ENCODE measurements around the gene KRTAP19-6. TPM values are rescaled to one million over a fixed set of nuclear protein-coding genes. Genes with fewer than 3 reads are reported as not detected.

The KRTAP19-6 gene
- total RNA-seq, 1 experiment from 2014 or later, result not detected

DNA sequence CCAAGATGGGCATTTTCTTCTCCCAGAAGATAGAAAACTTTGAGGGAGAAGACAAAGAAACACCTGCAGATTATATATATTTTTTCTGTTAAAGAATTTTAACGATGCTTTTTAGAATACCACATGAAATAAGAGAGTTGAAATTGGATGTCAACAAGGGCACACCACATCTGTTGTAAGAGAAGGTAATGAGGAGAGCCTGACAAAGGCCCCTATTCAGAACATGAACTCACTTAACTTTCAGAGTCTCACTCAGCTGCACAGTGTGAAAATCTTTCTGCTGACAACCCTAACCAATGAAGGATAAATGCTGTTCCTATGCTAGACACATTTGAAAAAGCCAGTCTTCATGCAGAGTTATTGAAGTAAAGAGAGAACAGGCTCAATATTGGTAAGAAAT lies 41.2 kb upstream of the KRTAP19-6 start:
- H3K9ac ChIP-seq (ENCODE audit: low read length), result no peak overlapping the region
- intact Hi-C loops (cut with micrococcal nuclease), result no loop called here
- no TSS peak for BruUV-seq (replicated peaks)
- no peak overlapping the region for H3K4me2 ChIP-seq (ENCODE audit: low read length)
- RAD21 ChIA-PET (ENCODE audit: low non-redundant PET in 1 of 2, low total read pairs in 2 of 2, uncharacterized antibody in 2 of 2, unreplicated experiment in 2 of 2), result no interaction called here
- no peaks in the 10 kb centered on the region for H3K4me1 ChIP-seq (ENCODE audit: control insufficient read depth in 1 of 2, insufficient read depth in 2 of 2, low read length in 2 of 2)
- peaks cover 18 to 24% of the 10 kb centered on the region in 2 experiments; a peak in 2 of 4 replicates for H3K9me3 ChIP-seq (ENCODE audit: control insufficient read depth in 1 of 2, insufficient read depth in 1 of 2, low read depth in 1 of 2, low read length in 2 of 2)
- POLR2A ChIA-PET, result no interaction called here
- H3K9me2 ChIP-seq (ENCODE audit: insufficient read depth), result no peaks in the 10 kb centered on the region
- H3K79me2 ChIP-seq (ENCODE audit: insufficient read depth, low read length), result no peaks in the 10 kb centered on the region
- no peak overlapping the region for H3K27ac ChIP-seq (ENCODE audit: low read depth, low read length)
- ATAC-seq (no peak), DNase-seq (ENCODE audit: low read depth, low spot score) (no peak)
- CTCF ChIA-PET, result no interaction called here
- H2AFZ ChIP-seq (ENCODE audit: low read depth, low read length, poor library complexity, severe bottlenecking), result no peak overlapping the region
- TF ChIP-seq RAD21 (IDR thresholded peaks at IDR 0.05; ENCODE audit: low read depth), result no peak
- no peak for TF ChIP-seq ZFX (IDR thresholded peaks at IDR 0.05)
- H3K36me3 ChIP-seq (ENCODE audit: control insufficient read depth in 1 of 2, insufficient read depth in 2 of 2, low read length in 2 of 2), result no peaks in the 10 kb centered on the region
- no peaks in the 10 kb centered on the region for H3K27me3 ChIP-seq (ENCODE audit: insufficient read depth, low read length)
- H4K20me1 ChIP-seq (ENCODE audit: insufficient read depth), result no peaks in the 10 kb centered on the region
- no peak overlapping the region for H3K4me3 ChIP-seq (replicated peaks in 1 of 2; ENCODE audit: low read depth in 1 of 2, low read length in 2 of 2)

DNA sequence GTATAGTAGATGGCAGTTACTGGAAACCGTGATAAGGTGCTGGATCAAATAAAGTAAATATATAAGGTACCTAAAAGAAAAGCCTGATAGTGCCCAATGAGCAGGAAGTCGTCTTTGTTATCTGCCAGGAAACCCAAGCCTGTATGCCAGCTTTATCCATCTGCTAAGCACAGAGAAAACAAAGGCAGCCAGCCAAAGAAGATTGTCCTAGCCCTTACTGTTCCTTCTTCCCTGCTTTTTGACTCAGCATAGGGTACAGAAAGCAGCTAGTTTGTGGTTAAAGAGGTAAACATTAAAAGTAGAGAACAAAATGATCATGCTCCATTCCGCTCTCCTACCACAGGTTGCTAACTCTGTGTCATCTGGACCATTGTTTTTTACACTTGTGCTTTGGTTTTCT lies 38.5 kb upstream of the KRTAP19-6 start:
- no peak overlapping the region for H3K27ac ChIP-seq (ENCODE audit: low read depth, low read length)
- no peak for ATAC-seq
- peaks cover 24 to 27% of the 10 kb centered on the region in 2 experiments; a peak in 3 of 4 replicates for H3K9me3 ChIP-seq (ENCODE audit: control insufficient read depth in 1 of 2, insufficient read depth in 1 of 2, low read depth in 1 of 2, low read length in 2 of 2)
- no peak overlapping the region for H3K9ac ChIP-seq (ENCODE audit: low read length)
- no peaks in the 10 kb centered on the region for H3K27me3 ChIP-seq (ENCODE audit: insufficient read depth, low read length)
- H3K9me2 ChIP-seq (ENCODE audit: insufficient read depth), result no peaks in the 10 kb centered on the region
- no peak overlapping the region for H3K4me2 ChIP-seq (ENCODE audit: low read length)
- H3K4me3 ChIP-seq (replicated peaks in 1 of 2; ENCODE audit: low read depth in 1 of 2, low read length in 2 of 2), result no peak overlapping the region
- no TSS peak for BruUV-seq (replicated peaks)
- H2AFZ ChIP-seq (ENCODE audit: low read depth, low read length, poor library complexity, severe bottlenecking), result no peak overlapping the region
- H3K36me3 ChIP-seq (ENCODE audit: control insufficient read depth in 1 of 2, insufficient read depth in 2 of 2, low read length in 2 of 2), result no peaks in the 10 kb centered on the region
- H3K4me1 ChIP-seq (ENCODE audit: control insufficient read depth in 1 of 2, insufficient read depth in 2 of 2, low read length in 2 of 2), result no peaks in the 10 kb centered on the region
- no peak for DNase-seq (ENCODE audit: low read depth, low spot score)
- POLR2A ChIA-PET, result no interaction called here
- no peaks in the 10 kb centered on the region for H3K79me2 ChIP-seq (ENCODE audit: insufficient read depth, low read length)
- RAD21 ChIA-PET (ENCODE audit: low non-redundant PET in 1 of 2, low total read pairs in 2 of 2, uncharacterized antibody in 2 of 2, unreplicated experiment in 2 of 2), result no interaction called here
- H4K20me1 ChIP-seq (ENCODE audit: insufficient read depth), result no peaks in the 10 kb centered on the region
- TF ChIP-seq ELF1 (IDR thresholded peaks at IDR 0.05; ENCODE audit: borderline replicate concordance, low read depth), result no peak
- TF ChIP-seq EZH2 (IDR thresholded peaks at IDR 0.05), result no peak
- intact Hi-C loops (cut with micrococcal nuclease), result no loop called here
- CTCF ChIA-PET, result no interaction called here

DNA sequence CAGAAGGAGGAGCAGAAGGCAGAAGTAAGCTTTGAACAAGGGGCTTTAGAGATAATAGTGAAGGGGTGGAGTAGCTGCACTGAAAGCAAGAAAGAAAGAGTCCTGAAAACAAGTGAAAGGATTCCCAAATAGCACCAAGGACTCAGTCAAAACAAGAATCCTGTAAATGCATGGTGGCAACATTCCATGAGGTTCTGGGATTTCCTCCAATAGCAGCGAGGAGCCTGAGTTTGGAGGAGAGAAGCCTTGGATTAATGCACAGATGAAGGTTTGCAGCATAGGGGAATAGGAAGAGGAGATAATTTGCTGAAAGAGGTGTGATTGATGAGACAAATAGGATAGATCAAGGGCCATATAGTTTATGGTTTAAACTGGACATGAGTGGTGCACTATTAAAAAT lies 37.7 kb upstream of the KRTAP19-6 start:
- no peaks in the 10 kb centered on the region for H4K20me1 ChIP-seq (ENCODE audit: insufficient read depth)
- no peaks in the 10 kb centered on the region for H3K27me3 ChIP-seq (ENCODE audit: insufficient read depth, low read length)
- H3K4me1 ChIP-seq (ENCODE audit: control insufficient read depth in 1 of 2, insufficient read depth in 2 of 2, low read length in 2 of 2), result no peaks in the 10 kb centered on the region
- no peak overlapping the region for H3K4me2 ChIP-seq (ENCODE audit: low read length)
- H3K9ac ChIP-seq (ENCODE audit: low read length), result no peak overlapping the region
- H3K4me3 ChIP-seq (replicated peaks in 1 of 2; ENCODE audit: low read depth in 1 of 2, low read length in 2 of 2), result no peak overlapping the region
- intact Hi-C loops (cut with micrococcal nuclease), result no loop called here
- CTCF ChIA-PET, result no interaction called here
- H3K9me3 ChIP-seq (ENCODE audit: control insufficient read depth in 1 of 2, insufficient read depth in 1 of 2, low read depth in 1 of 2, low read length in 2 of 2), result peaks cover 25% of the 10 kb centered on the region in 2 experiments; a peak in 3 of 4 replicates
- no peak overlapping the region for H3K27ac ChIP-seq (ENCODE audit: low read depth, low read length)
- RAD21 ChIA-PET (ENCODE audit: low non-redundant PET in 1 of 2, low total read pairs in 2 of 2, uncharacterized antibody in 2 of 2, unreplicated experiment in 2 of 2), result no interaction called here
- BruUV-seq (replicated peaks), result no TSS peak
- no peaks in the 10 kb centered on the region for H3K79me2 ChIP-seq (ENCODE audit: insufficient read depth, low read length)
- H3K9me2 ChIP-seq (ENCODE audit: insufficient read depth), result no peaks in the 10 kb centered on the region
- POLR2A ChIA-PET, result no interaction called here
- H2AFZ ChIP-seq (ENCODE audit: low read depth, low read length, poor library complexity, severe bottlenecking), result no peak overlapping the region
- ATAC-seq, result no peak
- no peak for DNase-seq (ENCODE audit: low read depth, low spot score)
- TF ChIP-seq CEBPB (IDR thresholded peaks at IDR 0.05; ENCODE audit: low read depth), result no peak
- TF ChIP-seq ZNF274 (IDR thresholded peaks at IDR 0.05; ENCODE audit: low read depth, low read length), result no peak
- no peaks in the 10 kb centered on the region for H3K36me3 ChIP-seq (ENCODE audit: control insufficient read depth in 1 of 2, insufficient read depth in 2 of 2, low read length in 2 of 2)

Measured in HCT116 (cell line).